Esophagus muscularis mucosa (tissue), 4 donors: ENCODE results near the gene SNX9.
"Not testable (repeated sequence)": the region's sequence is repeated elsewhere in the genome, so short reads cannot be mapped to it uniquely, and the experiment has no call there.

Source experiments
- EP300 ChIP-seq: sonication (generic); formaldehyde crosslinking; IDR thresholded peaks from one replicate; pipeline ENCODE4 v1.6.1; 2017; ENCODE audit warnings: antibody characterized with exemption
- POLR2A ChIP-seq: fragments of 450-650 bp; IDR thresholded peaks from one replicate; pipeline ENCODE4 v1.6.1; 2017; ENCODE audit warnings: antibody characterized with exemption, moderate library complexity, mild to moderate bottlenecking, low read depth
- POLR2AphosphoS5 ChIP-seq, 2 donors: sonication (generic); formaldehyde crosslinking; IDR thresholded peaks; one replicate each; pipeline ENCODE4 v1.6.1; 2017; ENCODE audit warnings: antibody characterized with exemption in 2 of 2
- TF ChIP-seq, protein P1 (sequence below), 3 experiments: fragments of 200-600 bp in 2 of 3; fragments of 450-650 bp in 1 of 3; sonication (generic) in 2 of 3; IDR thresholded peaks; one replicate each; pipeline ENCODE4 v1.5.1; 2017 to 2019; ENCODE audit warnings: antibody characterized with exemption in 3 of 3, mild to moderate bottlenecking in 2 of 3, moderate library complexity in 1 of 3

DNA sequence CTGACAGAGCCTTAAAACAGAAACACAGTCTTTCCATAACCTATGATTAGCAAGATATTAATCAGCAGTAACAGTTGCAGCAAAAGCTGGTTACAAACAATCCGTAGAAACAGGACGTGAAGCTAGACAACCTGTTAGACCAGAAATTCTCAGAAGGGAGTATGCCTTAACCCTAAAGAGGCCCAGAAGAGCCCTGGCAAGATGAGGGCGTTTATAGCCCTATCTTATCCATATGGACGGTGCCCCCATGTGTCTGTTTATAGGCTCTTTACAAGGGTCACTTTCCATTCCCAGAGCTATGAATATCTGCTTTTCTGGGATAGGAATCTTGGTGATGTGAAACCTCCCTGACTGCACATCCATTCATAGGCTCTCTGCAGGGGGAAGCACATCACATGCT is 77.7 kb downstream of the SNX9 start:
- TF ChIP-seq, protein P1, sequence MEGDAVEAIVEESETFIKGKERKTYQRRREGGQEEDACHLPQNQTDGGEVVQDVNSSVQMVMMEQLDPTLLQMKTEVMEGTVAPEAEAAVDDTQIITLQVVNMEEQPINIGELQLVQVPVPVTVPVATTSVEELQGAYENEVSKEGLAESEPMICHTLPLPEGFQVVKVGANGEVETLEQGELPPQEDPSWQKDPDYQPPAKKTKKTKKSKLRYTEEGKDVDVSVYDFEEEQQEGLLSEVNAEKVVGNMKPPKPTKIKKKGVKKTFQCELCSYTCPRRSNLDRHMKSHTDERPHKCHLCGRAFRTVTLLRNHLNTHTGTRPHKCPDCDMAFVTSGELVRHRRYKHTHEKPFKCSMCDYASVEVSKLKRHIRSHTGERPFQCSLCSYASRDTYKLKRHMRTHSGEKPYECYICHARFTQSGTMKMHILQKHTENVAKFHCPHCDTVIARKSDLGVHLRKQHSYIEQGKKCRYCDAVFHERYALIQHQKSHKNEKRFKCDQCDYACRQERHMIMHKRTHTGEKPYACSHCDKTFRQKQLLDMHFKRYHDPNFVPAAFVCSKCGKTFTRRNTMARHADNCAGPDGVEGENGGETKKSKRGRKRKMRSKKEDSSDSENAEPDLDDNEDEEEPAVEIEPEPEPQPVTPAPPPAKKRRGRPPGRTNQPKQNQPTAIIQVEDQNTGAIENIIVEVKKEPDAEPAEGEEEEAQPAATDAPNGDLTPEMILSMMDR (IDR thresholded peaks at IDR 0.05): not testable (repeated sequence)
- TF ChIP-seq POLR2AphosphoS5 (IDR thresholded peaks at IDR 0.05); POLR2A; EP300: not testable (repeated sequence)
